H9 (cell line): Measurements from ENCODE around the gene TIGD6. TPM values are rescaled to one million over a fixed set of nuclear protein-coding genes. Genes with fewer than 3 reads are reported as not detected.

ENCODE experiments used
- DNase-seq: peaks from one replicate; pipeline ENCODE4 v3.0.0-alpha.2; 2017
- H2AFZ ChIP-seq: one replicate; pipeline ENCODE4 v1.6.1; 2013; ENCODE audit warnings: mild to moderate bottlenecking, low read length, control low read depth, moderate library complexity
- H2AK5ac ChIP-seq: 2 replicates; pipeline ENCODE4 v1.6.1; 2013; ENCODE audit warnings: low read length, control low read depth, mixed read lengths; ENCODE audit not compliant: insufficient read length
- H2BK120ac ChIP-seq: one replicate; pipeline ENCODE4 v1.6.1; 2013; ENCODE audit warnings: low read depth, mild to moderate bottlenecking, low read length, control low read depth, inconsistent platforms; ENCODE audit not compliant: poor library complexity, severe bottlenecking
- H2BK12ac ChIP-seq: 2 replicates; pipeline ENCODE4 v1.6.1; 2013; ENCODE audit warnings: low read length, control low read depth, mixed read lengths, low read depth; ENCODE audit not compliant: insufficient read length
- H2BK15ac ChIP-seq: 2 replicates; pipeline ENCODE4 v1.6.1; 2013; ENCODE audit warnings: low read depth, low read length, control low read depth
- H2BK20ac ChIP-seq: one replicate; pipeline ENCODE4 v1.6.1; 2013; ENCODE audit warnings: low read depth, mild to moderate bottlenecking, low read length, control low read depth, inconsistent platforms; ENCODE audit not compliant: poor library complexity, severe bottlenecking
- H2BK5ac ChIP-seq: 2 replicates; pipeline ENCODE4 v1.6.1; 2013; ENCODE audit warnings: low read length, control low read depth, mixed read lengths; ENCODE audit not compliant: insufficient read length
- H3K14ac ChIP-seq: 2 replicates; pipeline ENCODE4 v1.6.1; 2013; ENCODE audit warnings: low read length, control low read depth; ENCODE audit not compliant: insufficient read depth
- H3K18ac ChIP-seq: 2 replicates; pipeline ENCODE4 v1.6.1; 2013; ENCODE audit warnings: low read depth, mild to moderate bottlenecking, mixed read lengths, low read length, control low read depth; ENCODE audit not compliant: insufficient read length
- H3K23ac ChIP-seq: 2 replicates; pipeline ENCODE4 v1.6.1; 2013; ENCODE audit warnings: low read length, control low read depth, mixed read lengths, low read depth; ENCODE audit not compliant: insufficient read length
- H3K23me2 ChIP-seq: 2 replicates; pipeline ENCODE4 v1.6.1; 2013; ENCODE audit warnings: low read depth, mild to moderate bottlenecking, mixed read lengths, low read length, control low read depth; ENCODE audit not compliant: insufficient read length, poor library complexity, severe bottlenecking
- H3K27ac ChIP-seq: 2 replicates; pipeline ENCODE4 v1.5.1; 2013; ENCODE audit warnings: low read length, control low read depth, mixed read lengths, low read depth; ENCODE audit not compliant: insufficient read length
- H3K27me3 ChIP-seq: 2 replicates; pipeline ENCODE4 v1.6.1; 2013; ENCODE audit warnings: low read length, control low read depth, inconsistent platforms; ENCODE audit not compliant: insufficient read depth
- H3K4ac ChIP-seq: 2 replicates; pipeline ENCODE4 v1.6.1; 2013; ENCODE audit warnings: low read depth, mild to moderate bottlenecking, control low read depth, inconsistent platforms, low read length, moderate library complexity
- H3K4me1 ChIP-seq: 2 replicates; pipeline ENCODE4 v1.6.1; 2013; ENCODE audit warnings: low read length, control low read depth, inconsistent platforms; ENCODE audit not compliant: insufficient read depth
- H3K4me2 ChIP-seq: 2 replicates; pipeline ENCODE4 v1.6.1; 2013; ENCODE audit warnings: low read length, control low read depth, mixed read lengths; ENCODE audit not compliant: insufficient read length, insufficient read depth
- H3K56ac ChIP-seq: 2 replicates; pipeline ENCODE4 v1.6.1; 2013; ENCODE audit warnings: low read depth, mild to moderate bottlenecking, mixed read lengths, low read length, control low read depth; ENCODE audit not compliant: insufficient read length
- H3K79me1 ChIP-seq: 2 replicates; pipeline ENCODE4 v1.6.1; 2013; ENCODE audit warnings: low read depth, mild to moderate bottlenecking, moderate library complexity, low read length, control low read depth, inconsistent platforms; ENCODE audit not compliant: insufficient read depth, poor library complexity, severe bottlenecking
- H3K79me2 ChIP-seq: 2 replicates; pipeline ENCODE4 v1.6.1; 2013; ENCODE audit warnings: low read length, control low read depth, inconsistent platforms; ENCODE audit not compliant: insufficient read depth
- H3K9ac ChIP-seq: 2 replicates; pipeline ENCODE4 v1.6.1; 2013; ENCODE audit warnings: low read length, control low read depth, mixed read lengths; ENCODE audit not compliant: insufficient read length; ENCODE audit errors: extremely low read depth
- H3K9me3 ChIP-seq: one replicate; pipeline ENCODE4 v1.6.1; 2013; ENCODE audit warnings: low read depth, low read length, inconsistent platforms; ENCODE audit not compliant: control insufficient read depth
- H3T11ph ChIP-seq: one replicate; pipeline ENCODE4 v1.6.1; 2013; ENCODE audit warnings: mild to moderate bottlenecking, low read length, control low read depth, inconsistent platforms
- H4K20me1 ChIP-seq: one replicate; pipeline ENCODE4 v1.6.1; 2013; ENCODE audit not compliant: control insufficient read depth, insufficient read length, insufficient read depth
- H4K5ac ChIP-seq: 2 replicates; pipeline ENCODE4 v1.6.1; 2013; ENCODE audit warnings: low read depth, mild to moderate bottlenecking, mixed read lengths, low read length, control low read depth; ENCODE audit not compliant: insufficient read length
- H4K8ac ChIP-seq: replicated peaks from 2 replicates; pipeline ENCODE4 v1.6.1; 2013; ENCODE audit warnings: low read length, control low read depth, mixed read lengths, low read depth; ENCODE audit not compliant: insufficient read length
- H4K91ac ChIP-seq: 2 replicates; pipeline ENCODE4 v1.6.1; 2013; ENCODE audit warnings: low read depth, mild to moderate bottlenecking, moderate library complexity, mixed read lengths, low read length, control low read depth; ENCODE audit not compliant: insufficient read length
- H3K27ac Mint-ChIP-seq, 3 experiments: 2 replicates in 2 of 3; 3 replicates in 1 of 3; pipeline ENCODE4 v1.8.0; 2020 to 2021; ENCODE audit warnings: mixed read lengths in 3 of 3, mild to moderate bottlenecking in 1 of 3, moderate library complexity in 1 of 3
- H3K27me3 Mint-ChIP-seq: 2 replicates; pipeline ENCODE4 v1.8.0; 2021; ENCODE audit warnings: low read depth, mild to moderate bottlenecking, moderate library complexity, mixed read lengths
- H3K36me3 Mint-ChIP-seq, 3 experiments: 2 replicates in 2 of 3; 3 replicates in 1 of 3; pipeline ENCODE4 v1.8.0; 2020 to 2021; ENCODE audit warnings: low read depth in 3 of 3, mixed read lengths in 3 of 3; ENCODE audit not compliant: insufficient read depth in 1 of 3
- H3K4me1 Mint-ChIP-seq, 2 experiments: 2 replicates each; pipeline ENCODE4 v1.8.0; 2020; ENCODE audit warnings: mixed read lengths in 2 of 2
- H3K4me3 Mint-ChIP-seq, 2 experiments: 2 replicates in 1 of 2; 3 replicates in 1 of 2; pipeline ENCODE4 v1.8.0; 2020 to 2021; ENCODE audit warnings: mild to moderate bottlenecking in 2 of 2, mixed read lengths in 2 of 2, moderate library complexity in 1 of 2
- H3K9me3 Mint-ChIP-seq, 2 experiments: 2 replicates in 1 of 2; 3 replicates in 1 of 2; pipeline ENCODE4 v1.8.0; 2020; ENCODE audit warnings: mild to moderate bottlenecking in 2 of 2, mixed read lengths in 2 of 2, moderate library complexity in 1 of 2
- CTCF ChIP-seq: fragments of 200-600 bp; sonication (generic); conservative IDR thresholded peaks from 3 replicates; pipeline ENCODE4 v1.8.0; 2021; ENCODE audit warnings: antibody characterized with exemption, mild to moderate bottlenecking
- WGBS: extraction: QIAGEN DNeasy Blood & Tissue Kit; methylation state at CpG from one replicate; pipeline ENCODE4 v1.1.7; 2013; ENCODE audit warnings: missing lambda C conversion rate, low lambda C conversion rate, mixed read lengths; ENCODE audit not compliant: insufficient read length; ENCODE audit errors: extremely low coverage; 5-methylcytosine and 5-hydroxymethylcytosine counted together
- total RNA-seq: library from RNA; stranded (reverse); gene quantifications from 2 replicates; pipeline ENCODE4 v1.2.1, GENCODE V29; 2021

TIGD6 gene
- total RNA-seq, 1 experiment from 2014 or later = 1.8 TPM

- Histone ChIP-seq H3K56ac (no peak overlapping the region), H2BK120ac (no peak overlapping the region), H4K20me1 (no peaks in the 10 kb centered on the region), H3K9me3 (no peaks in the 10 kb centered on the region), H3K4me1 (peaks cover 2% of the 10 kb centered on the region; the same call in 1 of the 2 replicates), H2BK12ac (no peak overlapping the region), H2BK5ac (no peak overlapping the region), H3K4me2 (no peak overlapping the region), H3K14ac (no peak overlapping the region), H3T11ph (no peak overlapping the region), H4K5ac (no peak overlapping the region), H4K91ac (no peak overlapping the region), H3K4ac (no peak overlapping the region), H3K23ac (no peak overlapping the region), H3K23me2 (no peaks in the 10 kb centered on the region), H2AK5ac (no peak overlapping the region), H3K18ac (no peak overlapping the region), H3K79me1 (no peaks in the 10 kb centered on the region), H3K27ac (no peak overlapping the region), H2BK20ac (no peak overlapping the region), H2BK15ac (no peak overlapping the region), H3K79me2 (no peaks in the 10 kb centered on the region), H3K27me3 (no peaks in the 10 kb centered on the region), H4K8ac (no peak overlapping the region), H2AFZ (no peak overlapping the region), H3K9ac (no peak overlapping the region)
- Mint-ChIP-seq H3K36me3 (peaks cover 21 to 78% (median 63%) of the 10 kb centered on the region in 3 experiments; a peak in 6 of 7 replicates), H3K27me3 (no peaks in the 10 kb centered on the region), H3K27ac (peak overlapping the region in 2 of 3 experiments; percentile 21 to 76; a peak in 2 of 7 replicates), H3K9me3 (no peaks in the 10 kb centered on the region), H3K4me1 (peaks cover 16 to 24% of the 10 kb centered on the region in 2 experiments), H3K4me3 (no peak overlapping the region)
- no CpG with 5 or more reads among the region's 2 CpGs for WGBS
- no peak for TF ChIP-seq CTCF
- peak; percentile 31 for DNase-seq
These were observed 22.2 kb upstream of the TIGD6 start for GRCh38 chr5:150022681-150023080.
